ENCODE measurements around the gene DMKN. TPM values are rescaled to one million over a fixed set of nuclear protein-coding genes. Genes with fewer than 3 reads are reported as not detected.

DMKN gene
- total RNA-seq, 4 donors from 2014 or later, result 2.7 to 18.1 (median 10.0) TPM

DNA sequence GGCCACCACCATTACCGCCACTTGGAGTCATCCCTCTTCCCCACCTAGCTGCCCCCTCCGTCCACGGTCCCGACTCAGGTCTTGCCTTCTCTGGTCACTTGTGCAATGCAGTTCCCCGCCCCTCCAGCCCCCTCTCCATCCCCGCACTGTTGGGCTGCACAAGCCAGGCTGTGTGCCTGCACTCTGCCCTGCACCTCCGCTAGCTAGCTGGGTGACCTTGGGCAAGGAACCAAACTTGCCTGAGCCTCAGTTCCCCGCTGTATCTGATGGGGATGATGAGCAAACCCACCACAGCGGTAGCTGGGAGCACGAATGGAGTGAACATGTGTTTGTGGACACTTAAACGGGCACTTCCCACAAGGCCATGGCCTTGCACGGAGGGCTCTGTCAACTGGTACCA lies 26.4 kb upstream of the DMKN start:
- Histone ChIP-seq H3K27ac (no peak overlapping the region), H3K36me3 (no peaks in the 10 kb centered on the region), H3K27me3 (peaks cover 4% of the 10 kb centered on the region), H3K9me3 (no peaks in the 10 kb centered on the region), H3K4me3 (no peak overlapping the region), H3K4me1 (peaks cover 5 to 10% (median 6%) of the 10 kb centered on the region in 4 donors)
- 76 to 95% methylated on average over 3 to 12 of the region's 12 CpGs for WGBS, 2 donors (ENCODE audit: low coverage in 1 of 2)
- TF ChIP-seq POLR2AphosphoS5 (IDR thresholded peaks at IDR 0.05), result no peak
- TF ChIP-seq, protein P1, sequence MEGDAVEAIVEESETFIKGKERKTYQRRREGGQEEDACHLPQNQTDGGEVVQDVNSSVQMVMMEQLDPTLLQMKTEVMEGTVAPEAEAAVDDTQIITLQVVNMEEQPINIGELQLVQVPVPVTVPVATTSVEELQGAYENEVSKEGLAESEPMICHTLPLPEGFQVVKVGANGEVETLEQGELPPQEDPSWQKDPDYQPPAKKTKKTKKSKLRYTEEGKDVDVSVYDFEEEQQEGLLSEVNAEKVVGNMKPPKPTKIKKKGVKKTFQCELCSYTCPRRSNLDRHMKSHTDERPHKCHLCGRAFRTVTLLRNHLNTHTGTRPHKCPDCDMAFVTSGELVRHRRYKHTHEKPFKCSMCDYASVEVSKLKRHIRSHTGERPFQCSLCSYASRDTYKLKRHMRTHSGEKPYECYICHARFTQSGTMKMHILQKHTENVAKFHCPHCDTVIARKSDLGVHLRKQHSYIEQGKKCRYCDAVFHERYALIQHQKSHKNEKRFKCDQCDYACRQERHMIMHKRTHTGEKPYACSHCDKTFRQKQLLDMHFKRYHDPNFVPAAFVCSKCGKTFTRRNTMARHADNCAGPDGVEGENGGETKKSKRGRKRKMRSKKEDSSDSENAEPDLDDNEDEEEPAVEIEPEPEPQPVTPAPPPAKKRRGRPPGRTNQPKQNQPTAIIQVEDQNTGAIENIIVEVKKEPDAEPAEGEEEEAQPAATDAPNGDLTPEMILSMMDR (IDR thresholded peaks at IDR 0.05), result no peak
- TF ChIP-seq POLR2A (IDR thresholded peaks at IDR 0.05), result no peak
- no peak for TF ChIP-seq EP300 (IDR thresholded peaks at IDR 0.05; ENCODE audit: low read depth)
- no peak for DNase-seq
- in situ Hi-C loops (cut with MboI; ENCODE audit: low pct_ligation_motif_present in 1 of 4, low pct_unique_long_range_greater_than_20kb in 1 of 4, low sequenced_read_pairs in 3 of 4), result no loop called here
- intact Hi-C loops (cut with DNase I; ENCODE audit: low total_unique reads), result loop anchor here (10.0 kb wide), 2 partner anchors 95 to 175 kb away; partner anchors contain the start of gene KMT2B

DNA sequence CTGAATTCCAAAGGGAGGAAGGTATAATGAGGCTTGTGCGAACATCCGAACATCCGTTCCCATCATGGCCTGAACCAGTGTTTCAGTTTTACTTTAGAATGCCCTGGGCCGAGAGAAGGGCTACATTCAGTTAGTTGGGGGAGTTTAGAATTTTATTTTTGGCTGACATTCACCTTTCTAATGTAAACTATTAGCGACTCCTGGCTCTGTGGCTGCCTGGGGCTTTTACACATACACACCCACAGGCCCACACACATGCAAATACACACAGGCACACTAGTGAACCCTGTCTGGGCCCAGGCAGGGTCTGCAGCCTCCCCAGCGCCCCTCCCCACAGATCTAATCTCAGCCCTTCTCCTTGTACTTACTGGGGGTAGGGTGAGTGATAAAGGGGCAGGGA lies 25.9 kb upstream of the DMKN start:
- Histone ChIP-seq H3K4me1 (peaks cover 0 to 4% (median 1%) of the 10 kb centered on the region in 4 donors), H3K4me3 (no peak overlapping the region), H3K27ac (no peak overlapping the region), H3K9me3 (no peaks in the 10 kb centered on the region), H3K36me3 (no peaks in the 10 kb centered on the region), H3K27me3 (peaks cover 9% of the 10 kb centered on the region)
- WGBS, 2 donors (ENCODE audit: low coverage in 1 of 2), result 18 to 71% methylated on average over 3 to 6 of the region's 6 CpGs
- intact Hi-C loops (cut with DNase I; ENCODE audit: low total_unique reads) (no loop called here), in situ Hi-C loops (cut with MboI; ENCODE audit: low pct_ligation_motif_present in 1 of 4, low pct_unique_long_range_greater_than_20kb in 1 of 4, low sequenced_read_pairs in 3 of 4) (no loop called here)
- no peak for DNase-seq
- no peak for TF ChIP-seq POLR2AphosphoS5 (IDR thresholded peaks at IDR 0.05)
- no peak for TF ChIP-seq EP300 (IDR thresholded peaks at IDR 0.05; ENCODE audit: low read depth)
- TF ChIP-seq POLR2A (IDR thresholded peaks at IDR 0.05), result no peak
- TF ChIP-seq, protein P1 (IDR thresholded peaks at IDR 0.05), result no peak

DNA sequence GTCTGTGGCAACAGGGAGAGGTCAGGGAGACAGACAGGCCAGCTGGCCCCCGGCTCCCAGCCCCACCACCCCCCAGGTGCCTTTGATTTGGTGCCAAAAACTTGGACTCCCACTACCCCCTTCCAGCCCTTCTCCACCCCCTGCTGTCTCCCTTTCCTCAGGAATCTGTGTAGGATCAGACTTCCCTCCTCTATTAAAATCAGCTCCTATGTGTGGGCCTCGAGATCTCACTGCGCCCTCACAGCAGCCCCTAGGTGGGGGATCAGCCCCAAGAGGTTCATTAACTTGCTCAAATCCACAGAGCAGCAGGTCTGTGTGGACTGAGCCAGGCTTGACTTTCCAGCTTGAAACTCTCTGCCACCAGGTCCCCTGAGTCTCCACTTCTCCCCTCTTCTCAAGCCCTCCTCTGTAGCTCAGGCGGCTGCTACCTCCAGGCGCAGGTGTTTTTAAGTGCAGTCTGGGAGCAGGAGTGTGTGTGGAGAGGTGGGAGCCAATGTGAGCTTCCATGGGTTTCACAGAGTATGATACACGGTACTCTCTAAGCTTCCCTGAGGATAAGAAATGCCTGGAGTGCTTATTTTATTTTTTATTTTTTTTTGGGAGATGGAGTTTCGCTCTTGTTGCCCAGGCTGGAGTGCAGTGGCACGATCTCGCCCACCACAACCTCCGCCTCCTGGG lies 21.5 kb upstream of the DMKN start:
- Histone ChIP-seq H3K4me1 (peaks cover 0 to 9% (median 3%) of the 10 kb centered on the region in 4 donors), H3K4me3 (no peak overlapping the region), H3K9me3 (no peaks in the 10 kb centered on the region), H3K27ac (no peak overlapping the region), H3K27me3 (peaks cover 52% of the 10 kb centered on the region), H3K36me3 (no peaks in the 10 kb centered on the region)
- no peak for DNase-seq
- 71 to 92% methylated on average over 4 to 10 of the region's 10 CpGs for WGBS, 2 donors (ENCODE audit: low coverage in 1 of 2)
- in situ Hi-C loops (cut with MboI; ENCODE audit: low pct_ligation_motif_present in 1 of 4, low pct_unique_long_range_greater_than_20kb in 1 of 4, low sequenced_read_pairs in 3 of 4) (no loop called here), intact Hi-C loops (cut with DNase I; ENCODE audit: low total_unique reads) (no loop called here)
- TF ChIP-seq POLR2AphosphoS5 (IDR thresholded peaks at IDR 0.05) (no peak), POLR2A (IDR thresholded peaks at IDR 0.05) (no peak), EP300 (IDR thresholded peaks at IDR 0.05; ENCODE audit: low read depth) (no peak)
- TF ChIP-seq, protein P1 (IDR thresholded peaks at IDR 0.05), result no peak

DNA sequence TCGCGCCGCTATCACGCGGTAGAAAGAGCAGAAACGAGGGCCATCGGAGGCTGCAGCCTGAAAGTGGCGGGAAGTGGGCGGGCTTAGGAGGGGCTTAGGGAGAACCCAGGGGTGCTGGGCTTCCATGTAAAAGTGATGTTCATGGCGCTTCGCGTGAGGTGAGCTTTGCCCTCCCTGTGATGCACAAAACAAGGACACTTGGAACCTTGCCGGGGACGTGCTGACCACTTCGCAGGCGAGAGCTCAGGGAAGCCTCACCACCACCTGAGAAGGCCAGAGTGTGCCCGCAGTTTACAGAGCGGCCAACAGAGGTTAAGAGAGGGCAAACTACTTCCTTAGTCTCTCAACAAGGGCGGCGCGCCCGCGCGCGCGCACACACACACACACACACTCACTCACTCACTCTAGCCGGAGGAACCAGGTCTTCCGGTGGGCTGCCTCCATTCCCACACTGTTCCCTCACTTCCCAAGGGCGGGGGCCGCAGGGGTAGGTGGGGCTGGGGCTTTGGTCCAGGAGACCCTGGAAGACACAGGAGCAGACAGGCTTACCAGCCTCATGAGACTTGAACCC lies 20.5 kb upstream of the DMKN start:
- Histone ChIP-seq H3K27ac (no peak overlapping the region), H3K4me3 (no peak overlapping the region), H3K4me1 (peaks cover 0 to 9% (median 3%) of the 10 kb centered on the region in 4 donors), H3K27me3 (peaks cover 62% of the 10 kb centered on the region), H3K36me3 (no peaks in the 10 kb centered on the region), H3K9me3 (no peaks in the 10 kb centered on the region)
- peak; percentile 49 for DNase-seq
- intact Hi-C loops (cut with DNase I; ENCODE audit: low total_unique reads) (no loop called here), in situ Hi-C loops (cut with MboI; ENCODE audit: low pct_ligation_motif_present in 1 of 4, low pct_unique_long_range_greater_than_20kb in 1 of 4, low sequenced_read_pairs in 3 of 4) (no loop called here)
- WGBS, 2 donors (ENCODE audit: low coverage in 1 of 2), result 6 to 40% methylated on average over 1 to 29 of the region's 30 CpGs
- TF ChIP-seq EP300 (IDR thresholded peaks at IDR 0.05; ENCODE audit: low read depth) (no peak), POLR2A (IDR thresholded peaks at IDR 0.05) (no peak), POLR2AphosphoS5 (IDR thresholded peaks at IDR 0.05) (no peak)
- TF ChIP-seq, protein P1 (IDR thresholded peaks at IDR 0.05), result no peak

Data from transverse colon (tissue), 4 donors.